NCI-H69 (cell line): ENCODE measurements around the gene ETV6.

Experiments
- DNase-seq: peaks from one replicate; lab custom pipeline; 2025; lab: John Stamatoyannopoulos, UW

ETV6 gene

GRCh38 chr12:11922361-11922760, 272.9 kb downstream of the ETV6 start:
- no peak for DNase-seq

GRCh38 chr12:11923067-11923466, 273.6 kb downstream of the ETV6 start:
- no peak for DNase-seq

GRCh38 chr12:11927286-11927935, 277.9 kb downstream of the ETV6 start:
- no peak for DNase-seq

- DNase-seq: no peak
Observed at GRCh38 chr12:11929714-11930113, 280.2 kb downstream of the ETV6 start.

GRCh38 chr12:11939223-11939622, 289.7 kb downstream of the ETV6 start:
- no peak for DNase-seq

- DNase-seq: no peak
Observed at GRCh38 chr12:11941606-11942337, 292.3 kb downstream of the ETV6 start.

- peak; percentile 82 for DNase-seq
Observed at GRCh38 chr12:11943919-11944700, 294.6 kb downstream of the ETV6 start.
